ENCODE results near the gene ANO8. TPM values are rescaled to one million over a fixed set of nuclear protein-coding genes. Genes with fewer than 3 reads are reported as not detected.

The ANO8 gene
- total RNA-seq, 1 donor from 2014 or later, result 9.6 TPM

DNA sequence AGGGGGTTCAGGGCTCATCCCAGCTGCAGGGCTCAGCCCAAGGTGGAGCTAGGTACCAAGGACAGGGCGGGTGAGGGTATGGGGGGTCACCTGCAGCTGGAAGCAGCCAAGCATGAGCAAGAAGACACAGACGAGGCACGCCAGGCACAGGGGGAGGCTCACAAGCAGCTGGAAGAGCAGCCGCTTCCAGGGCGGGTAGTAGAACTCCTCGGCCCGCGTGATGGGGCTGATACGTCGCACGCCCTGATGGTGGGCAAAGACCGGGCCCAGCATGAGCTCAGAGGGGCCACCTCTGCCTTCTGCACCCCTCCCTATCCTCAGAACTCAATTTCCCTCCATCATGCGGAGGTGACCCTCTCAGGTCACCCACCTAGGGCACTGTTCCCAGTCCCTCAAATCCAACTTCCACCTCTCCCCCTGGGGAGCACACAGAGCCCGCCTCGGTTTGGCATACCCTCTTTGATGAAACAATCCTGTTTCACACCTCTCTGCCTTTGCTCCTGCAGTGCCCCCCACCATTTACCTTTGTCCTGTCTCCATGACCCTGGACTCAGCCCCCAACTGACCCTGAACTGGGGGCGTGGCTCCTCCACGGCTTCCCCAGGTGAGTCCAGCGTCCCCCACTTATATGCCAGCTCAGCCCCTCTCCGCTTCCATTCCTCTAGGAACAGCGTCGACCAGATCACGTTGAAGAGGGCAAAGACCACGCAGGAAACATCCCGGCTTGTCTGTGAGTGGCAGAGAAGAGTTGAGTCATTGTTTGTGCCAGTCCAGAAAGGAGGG lies 4.2 kb downstream of the ANO8 start:
- intact Hi-C loops (cut with DNase I), result no loop called here
- ATAC-seq (no peak), DNase-seq (ENCODE audit: missing footprints) (no peak)

DNA sequence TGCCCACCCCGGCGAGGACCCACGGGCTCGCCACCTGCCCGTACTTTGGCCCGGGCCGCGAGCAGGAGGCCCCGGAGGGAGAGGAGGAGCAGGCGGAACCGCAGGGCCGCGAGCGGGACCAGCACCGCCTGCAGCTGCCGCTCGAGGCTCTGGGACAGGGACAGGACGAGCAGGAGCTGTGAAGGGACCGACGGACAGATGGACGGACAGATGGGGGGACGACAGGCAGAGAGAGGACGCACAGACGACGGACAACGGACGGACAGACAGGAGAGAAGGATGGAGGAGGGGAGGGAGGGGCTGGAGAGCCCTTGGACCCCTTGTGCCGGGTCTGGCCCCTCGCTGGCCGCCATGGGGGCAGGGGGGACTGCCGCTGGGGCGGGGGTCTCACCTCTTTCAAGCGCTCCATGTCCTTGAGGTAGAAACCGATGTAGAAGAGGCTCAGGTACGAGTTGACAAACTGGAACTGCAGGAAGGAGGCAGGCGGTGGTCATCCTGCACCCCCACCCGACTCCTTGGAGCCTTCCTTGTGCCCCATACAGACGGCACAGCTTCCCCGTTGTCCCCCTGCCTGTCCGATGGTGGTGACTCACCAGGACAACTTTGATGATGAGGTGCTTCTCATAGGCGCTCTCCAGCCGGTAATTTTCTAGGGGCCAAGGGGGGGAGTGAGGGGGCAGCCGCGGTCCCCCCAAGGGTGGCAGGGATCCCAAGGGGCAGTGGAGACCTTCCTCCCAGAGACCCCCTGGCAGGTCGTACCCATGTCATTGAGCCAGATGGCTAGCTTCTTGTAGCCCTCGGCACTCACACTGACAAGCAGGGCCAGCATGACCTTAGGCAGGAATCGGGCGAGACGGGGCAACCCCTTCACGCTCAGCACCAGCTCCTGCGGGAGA lies 5.0 kb downstream of the ANO8 start:
- intact Hi-C loops (cut with DNase I), result no loop called here
- DNase-seq (ENCODE audit: missing footprints) (no peak), ATAC-seq (no peak)

- ATAC-seq, result no peak
- intact Hi-C loops (cut with DNase I), result no loop called here
- DNase-seq (ENCODE audit: missing footprints), result no peak
Observed at GRCh38 chr19:17328517-17329365, 5.9 kb downstream of the ANO8 start.

DNA sequence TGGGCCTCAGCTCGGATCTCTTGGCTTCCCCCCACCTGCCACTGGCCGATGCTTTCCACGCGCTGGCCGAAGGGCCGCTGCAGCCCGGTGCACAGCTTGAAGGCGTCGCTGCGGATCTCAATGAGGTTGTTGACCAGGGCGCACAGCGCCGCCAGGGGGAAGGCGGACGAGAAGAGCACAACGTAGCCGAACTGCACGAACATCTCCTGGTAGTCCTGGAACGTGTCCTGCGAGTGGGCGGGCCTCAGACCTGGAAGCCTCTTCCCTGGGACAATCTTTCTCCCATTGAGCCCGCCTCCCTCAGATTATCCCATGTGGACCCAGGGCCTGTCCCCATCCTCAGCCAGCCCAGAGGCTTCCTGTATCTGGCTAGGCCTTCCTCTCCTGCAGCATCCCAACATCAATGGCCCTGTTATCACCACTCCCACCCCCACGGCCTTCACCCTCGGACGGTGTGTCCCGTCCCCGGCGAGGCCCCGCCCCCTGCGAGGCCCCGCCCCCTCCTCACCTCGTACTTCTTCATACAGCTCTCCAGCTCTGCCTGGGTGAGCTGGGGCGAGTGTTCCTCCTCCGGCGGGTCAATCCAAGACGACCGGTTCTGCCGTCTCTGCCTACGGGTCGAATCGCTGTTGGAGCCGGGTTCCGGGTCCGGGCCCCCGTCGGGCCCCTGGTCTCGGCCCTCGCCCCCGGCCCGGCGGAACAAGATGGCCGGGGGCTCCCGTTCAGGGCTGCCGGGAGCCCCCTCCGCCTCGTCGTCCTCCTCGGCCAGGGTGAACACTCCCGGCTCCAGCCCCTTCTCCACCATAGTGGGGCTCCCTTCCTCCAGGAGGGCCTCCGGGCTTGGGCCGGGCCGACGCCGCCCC lies 6.8 kb downstream of the ANO8 start:
- DNase-seq (ENCODE audit: missing footprints) (no peak), ATAC-seq (peak; percentile 21)
- intact Hi-C loops (cut with DNase I), result no loop called here

GRCh38 chr19:17327068-17327653 lies 7.5 kb downstream of the ANO8 start:
- ATAC-seq, result no peak
- intact Hi-C loops (cut with DNase I), result no loop called here
- DNase-seq (ENCODE audit: missing footprints), result peak; percentile 37

DNA sequence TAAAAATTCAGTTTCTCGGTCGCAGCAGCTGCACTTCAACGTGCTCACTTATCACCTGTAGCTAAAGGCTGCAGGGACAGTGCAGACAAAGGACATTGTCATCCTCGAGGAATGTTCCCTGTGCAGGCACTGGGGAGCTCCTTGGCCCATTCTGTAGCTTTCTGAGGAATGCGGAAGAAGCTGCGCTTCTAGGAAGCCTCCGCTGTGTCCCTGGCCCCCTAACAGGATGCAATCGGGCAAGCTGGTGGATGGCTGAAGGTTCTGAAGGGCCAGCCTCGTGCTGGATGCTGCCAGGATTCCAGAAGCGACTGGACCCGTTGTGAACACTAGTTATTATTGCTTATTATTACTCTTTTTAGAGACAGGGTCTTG lies 8.1 kb downstream of the ANO8 start:
- intact Hi-C loops (cut with DNase I), result no loop called here
- DNase-seq (ENCODE audit: missing footprints) (no peak), ATAC-seq (no peak)

DNA sequence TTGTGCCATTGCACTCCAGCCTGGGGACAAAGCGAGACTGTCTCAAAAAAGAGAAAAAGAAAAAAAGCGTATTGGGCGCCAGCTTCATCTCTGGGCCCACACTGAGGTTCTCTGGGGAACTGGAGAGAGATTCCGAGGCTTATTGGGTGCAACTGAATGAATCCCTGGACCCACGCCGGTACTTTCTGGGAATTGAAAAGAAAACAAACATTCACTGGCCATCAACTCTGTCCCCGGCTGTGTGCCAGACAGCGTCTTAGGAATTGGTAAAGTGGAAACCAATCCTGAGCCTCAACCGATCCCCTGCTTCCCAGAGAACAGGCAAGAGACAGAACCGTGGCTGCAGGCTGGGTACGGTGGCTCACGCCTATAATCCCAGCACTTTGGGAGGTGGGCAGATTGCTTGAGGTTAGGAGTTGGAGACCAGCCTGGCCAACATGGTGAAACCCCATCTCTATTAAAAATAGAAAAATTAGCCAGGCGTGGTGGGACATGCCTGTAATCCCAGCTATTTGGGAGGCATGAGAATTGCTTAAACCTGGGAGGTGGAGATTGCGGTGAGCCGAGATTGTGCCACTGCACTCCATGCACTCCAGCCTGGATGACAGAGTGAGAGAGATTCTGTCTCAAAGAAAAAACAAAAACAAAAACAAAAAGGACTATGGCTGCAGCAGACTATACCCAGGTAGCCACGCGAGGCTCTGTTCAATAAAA lies 8.6 kb downstream of the ANO8 start:
- intact Hi-C loops (cut with DNase I), result no loop called here
- DNase-seq (ENCODE audit: missing footprints), result peak; percentile 67
- ATAC-seq, result peak; percentile 11

DNA sequence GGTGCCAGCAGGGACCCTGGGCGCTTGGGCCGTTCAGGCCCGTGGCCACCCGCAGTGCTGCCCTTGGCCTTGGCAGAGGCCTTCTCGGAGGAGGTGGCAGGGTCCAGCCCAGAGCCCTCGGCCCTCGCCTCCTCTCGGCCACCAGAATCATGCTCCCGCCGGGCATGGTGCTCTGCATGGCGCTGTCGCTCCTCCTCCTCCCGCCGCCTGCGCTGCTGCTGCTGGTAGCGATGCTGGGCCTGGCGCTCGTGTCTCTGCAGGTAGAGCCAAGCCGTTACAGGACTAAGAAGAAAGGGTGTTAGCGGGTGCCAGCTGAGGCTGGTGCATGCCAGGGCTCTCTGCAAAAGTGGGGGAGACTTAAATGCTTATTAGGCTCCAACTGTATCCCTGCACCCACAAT lies 9.5 kb downstream of the ANO8 start:
- no peak for ATAC-seq
- intact Hi-C loops (cut with DNase I), result no loop called here
- DNase-seq (ENCODE audit: missing footprints), result no peak

DNA sequence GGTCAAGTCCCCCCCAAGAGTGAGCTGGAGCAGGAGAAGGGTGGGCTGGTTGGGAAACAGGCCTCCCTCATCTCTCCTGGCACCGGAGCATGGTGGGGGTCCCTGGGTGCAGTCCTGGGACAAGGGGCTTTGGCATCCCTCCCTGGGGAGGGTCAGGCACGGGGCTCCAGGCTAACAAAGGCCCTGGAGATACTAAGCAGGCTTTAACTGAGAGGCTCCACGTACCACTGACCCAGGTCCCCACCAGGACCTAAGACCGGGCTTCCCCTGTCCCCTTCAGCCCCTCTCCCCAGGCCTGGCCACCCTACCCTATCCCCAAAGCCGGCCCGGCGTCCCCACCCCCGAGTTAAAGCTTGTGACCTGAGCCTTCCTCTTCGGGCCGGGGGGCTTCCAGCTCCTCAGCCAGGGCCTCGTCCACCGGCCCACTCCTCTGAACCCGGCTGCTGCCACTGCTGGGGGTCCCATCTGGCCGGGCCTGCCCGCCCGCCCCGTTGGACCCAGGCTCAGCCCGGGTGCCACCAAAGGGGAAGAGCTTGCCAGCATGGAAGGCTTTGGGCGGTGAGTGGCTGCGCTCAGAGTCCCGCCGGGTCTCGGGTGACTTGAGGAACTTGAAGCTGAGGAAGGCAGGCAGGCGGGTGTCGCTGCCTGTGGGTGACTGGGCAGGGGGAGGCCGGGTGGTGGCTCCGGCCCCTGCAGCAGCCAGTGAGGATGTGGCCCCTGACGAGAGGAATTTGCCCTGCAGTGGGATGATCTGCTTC lies 10.1 kb downstream of the ANO8 start:
- intact Hi-C loops (cut with DNase I), result no loop called here
- no peak for DNase-seq (ENCODE audit: missing footprints)
- no peak for ATAC-seq

DNA sequence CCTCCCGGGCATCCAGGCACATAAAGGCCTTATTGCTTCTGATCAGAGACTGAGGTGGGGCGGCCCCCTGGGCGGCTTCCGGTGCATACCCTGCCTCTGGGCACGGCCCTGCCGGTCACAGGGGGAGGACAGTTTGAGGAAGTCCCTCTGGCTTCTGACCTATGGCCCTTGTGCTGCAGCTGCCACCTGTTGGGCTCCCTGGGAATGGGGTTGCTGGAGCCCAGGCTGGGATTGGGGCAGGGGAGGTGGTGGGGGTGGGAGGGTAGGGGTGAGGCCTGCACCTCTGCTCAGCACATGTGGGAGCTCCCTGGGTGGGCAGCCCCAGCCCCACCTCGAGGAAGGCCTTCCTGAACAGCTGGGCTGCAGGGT lies 10.7 kb downstream of the ANO8 start:
- ATAC-seq, result no peak
- DNase-seq (ENCODE audit: missing footprints), result no peak
- intact Hi-C loops (cut with DNase I), result no loop called here

GRCh38 chr19:17323300-17323963 lies 11.2 kb downstream of the ANO8 start:
- ATAC-seq (no peak), DNase-seq (ENCODE audit: missing footprints) (no peak)
- intact Hi-C loops (cut with DNase I), result no loop called here

DNA sequence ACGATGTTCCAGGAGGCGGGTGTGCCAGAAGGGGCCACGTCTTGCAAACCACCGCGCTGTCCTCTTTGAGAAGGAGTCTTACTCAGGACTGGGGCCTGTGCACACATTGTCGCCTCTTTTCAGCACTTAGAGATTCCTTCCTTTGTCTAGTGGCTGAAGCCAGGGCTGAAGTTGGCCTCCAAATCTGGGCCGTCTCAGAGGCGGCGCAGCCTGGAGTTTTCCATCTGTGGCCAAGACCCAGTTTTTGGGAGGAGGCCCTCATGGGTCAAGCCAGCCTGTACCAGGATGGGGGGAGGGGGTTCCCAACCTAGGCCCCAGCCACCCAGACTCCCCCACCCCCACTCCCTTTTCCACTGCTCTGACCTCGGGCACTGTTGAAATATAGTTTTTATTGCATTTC lies 11.8 kb downstream of the ANO8 start:
- intact Hi-C loops (cut with DNase I), result no loop called here
- DNase-seq (ENCODE audit: missing footprints) (no peak), ATAC-seq (no peak)

DNA sequence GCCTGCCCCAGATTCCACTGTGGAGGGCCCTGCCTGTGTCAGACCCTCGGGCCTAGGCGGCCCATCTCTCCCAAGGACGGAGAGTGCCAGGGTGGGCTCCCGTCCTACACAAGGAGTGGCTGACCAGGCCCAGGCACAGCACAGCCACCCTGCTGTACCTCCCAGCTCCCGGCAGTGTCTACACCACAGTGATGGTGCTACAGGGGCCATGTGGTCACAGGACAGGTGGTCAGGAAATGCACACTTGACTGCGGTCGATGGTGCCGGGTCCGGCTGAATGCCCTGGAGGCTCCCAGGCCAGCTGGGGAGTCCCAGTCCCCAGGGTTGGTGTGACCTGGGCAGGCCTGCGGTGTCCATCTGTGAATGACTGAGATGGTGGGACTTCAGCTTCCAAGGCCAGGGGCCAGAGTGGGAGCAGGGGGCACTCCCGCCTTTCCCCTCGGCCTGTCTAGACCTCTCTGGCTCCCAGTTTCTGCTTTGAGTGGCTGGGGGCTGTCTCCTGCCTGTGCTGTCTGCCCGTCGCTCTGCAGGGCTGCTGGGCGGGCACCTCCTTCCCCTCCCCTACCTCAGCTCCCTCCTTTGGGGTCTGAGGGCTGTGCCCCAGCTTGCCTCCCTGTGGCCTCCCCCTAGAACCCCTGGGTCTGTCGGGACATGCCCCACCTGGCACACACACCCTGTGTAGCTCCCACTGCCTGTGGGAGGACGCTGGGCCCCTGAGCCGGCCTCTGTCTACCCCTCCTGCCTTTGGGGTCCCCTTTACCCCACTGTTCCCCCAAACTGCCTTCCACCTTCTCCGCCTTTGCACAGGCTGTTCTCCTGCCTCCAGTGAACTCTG lies 12.8 kb downstream of the ANO8 start:
- intact Hi-C loops (cut with DNase I), result no loop called here
- ATAC-seq, result no peak
- DNase-seq (ENCODE audit: missing footprints), result no peak

DNA sequence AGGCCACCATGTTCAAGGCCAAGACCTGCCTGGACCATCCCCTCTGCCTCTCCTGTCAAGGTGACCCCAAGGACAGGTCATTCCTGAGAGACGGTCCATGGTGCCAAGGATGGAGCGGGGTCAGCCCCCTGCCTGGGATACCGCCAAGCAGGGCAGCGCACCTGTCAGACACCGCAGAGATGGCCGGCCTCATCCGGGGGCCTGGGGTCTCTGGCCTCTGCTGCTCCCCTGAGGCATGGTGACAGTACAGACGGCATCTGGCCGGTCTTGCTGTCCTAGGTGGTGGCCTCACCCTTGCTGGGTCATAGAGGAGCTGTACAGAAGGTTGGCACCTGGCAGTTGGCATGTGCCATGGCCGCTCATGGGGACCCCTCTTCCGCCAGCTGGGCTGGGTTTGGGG lies 14.2 kb downstream of the ANO8 start:
- DNase-seq (ENCODE audit: missing footprints) (no peak), ATAC-seq (no peak)
- intact Hi-C loops (cut with DNase I), result no loop called here

DNA sequence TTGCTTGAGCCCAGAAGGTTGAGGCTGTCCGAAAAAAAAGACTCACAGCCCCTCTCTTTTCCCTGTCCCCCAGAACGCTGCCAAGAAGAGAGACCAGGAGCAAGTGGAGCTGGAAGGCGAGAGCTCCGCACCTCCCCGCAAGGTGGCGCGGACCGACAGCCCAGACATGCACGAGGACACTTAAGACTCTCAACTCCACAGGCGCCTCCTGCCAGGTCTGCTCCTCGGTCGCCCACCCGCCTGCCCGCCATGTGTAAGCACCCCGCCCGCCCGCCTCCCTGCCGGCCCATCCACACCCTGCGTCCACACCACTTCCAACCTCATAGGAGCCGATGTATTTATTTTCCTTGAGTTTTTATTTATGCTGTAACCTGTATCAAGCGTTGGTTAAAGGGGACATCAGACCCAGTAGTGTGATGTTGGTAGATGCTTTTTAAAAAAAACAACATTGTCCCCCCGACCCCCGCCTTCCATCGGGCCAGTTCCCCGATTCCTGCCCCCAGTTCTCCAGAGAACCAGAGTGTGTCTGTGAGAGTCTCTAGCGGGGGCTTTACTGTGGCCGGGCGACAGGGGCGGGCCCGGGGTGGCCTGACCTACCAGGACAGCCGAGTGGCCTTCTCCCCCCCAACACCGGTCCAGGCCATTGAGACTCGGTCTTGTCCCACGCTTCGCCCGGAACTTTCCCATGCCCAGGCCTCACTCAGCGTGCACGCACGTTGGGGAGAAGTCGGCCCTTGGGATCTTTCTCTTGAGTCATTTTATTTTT lies 15.0 kb downstream of the ANO8 start:
- intact Hi-C loops (cut with DNase I), result no loop called here
- DNase-seq (ENCODE audit: missing footprints) (no peak), ATAC-seq (no peak)
